Esophagus (tissue), 2 donors: ENCODE data around the gene JOSD1. TPM values are rescaled to one million over a fixed set of nuclear protein-coding genes. Genes with fewer than 3 reads are reported as not detected.
A peak's percentile ranks its signal among the peaks of the same experiment; 100 is the strongest.

Source experiments
- H3K27ac ChIP-seq, 2 donors: one replicate each; pipeline ENCODE4 v1.5.1; 2013; ENCODE audit warnings: low read depth in 2 of 2, mild to moderate bottlenecking in 2 of 2, inconsistent platforms in 1 of 2, low read length in 1 of 2, moderate library complexity in 1 of 2
- H3K27me3 ChIP-seq, 2 donors: one replicate each; pipeline ENCODE4 v1.6.1; 2013; ENCODE audit warnings: low read length in 2 of 2, control low read depth in 1 of 2, mild to moderate bottlenecking in 1 of 2; ENCODE audit not compliant: insufficient read depth in 2 of 2, control insufficient read depth in 1 of 2
- H3K36me3 ChIP-seq, 2 donors: one replicate each; pipeline ENCODE4 v1.6.1; 2013; ENCODE audit warnings: low read length in 1 of 2; ENCODE audit not compliant: control insufficient read depth in 2 of 2, insufficient read depth in 2 of 2
- H3K4me1 ChIP-seq, 2 donors: one replicate each; pipeline ENCODE4 v1.6.1; 2013; ENCODE audit warnings: low read length in 1 of 2; ENCODE audit not compliant: control insufficient read depth in 2 of 2, insufficient read depth in 2 of 2
- H3K4me3 ChIP-seq, 2 donors: one replicate each; pipeline ENCODE4 v1.5.1; 2013; ENCODE audit warnings: low read length in 2 of 2, mild to moderate bottlenecking in 2 of 2, low read depth in 1 of 2, moderate library complexity in 1 of 2
- H3K9me3 ChIP-seq, 2 donors: one replicate each; pipeline ENCODE4 v1.6.1; 2013; ENCODE audit warnings: mild to moderate bottlenecking in 2 of 2, low read depth in 1 of 2, low read length in 1 of 2, moderate library complexity in 1 of 2; ENCODE audit not compliant: control insufficient read depth in 2 of 2, insufficient read depth in 1 of 2
- WGBS, 2 donors: extraction: QIAGEN DNeasy Blood & Tissue Kit; methylation state at CpG; one replicate each; pipeline ENCODE4 v1.1.7; 2013; 5-methylcytosine and 5-hydroxymethylcytosine counted together
- polyA plus RNA-seq, 2 donors: library from polyadenylated mRNA; stranded (reverse); fragments of 200-250 nt; gene quantifications; one replicate each; pipeline ENCODE4 v1.2.3, GENCODE V29; 2013
- donor health status: healthy with polysubstance abuse.
- donor health status: Bipolar disorder and iron deficiency.

JOSD1 gene
- polyA plus RNA-seq, 2 donors = 9.2 to 16.5 TPM

- Histone ChIP-seq H3K27ac (no peak overlapping the region), H3K27me3 (no peaks in the 10 kb centered on the region), H3K4me1 (peaks cover 0 to 7% of the 10 kb centered on the region in 2 donors), H3K4me3 (no peak overlapping the region), H3K36me3 (peaks cover 45 to 72% of the 10 kb centered on the region in 2 donors), H3K9me3 (no peaks in the 10 kb centered on the region)
- WGBS, 2 donors = 94 to 95% methylated on average over 15 of the region's 15 CpGs
Measured at GRCh38 chr22:38727530-38728451, 27.0 kb upstream of the JOSD1 start.

DNA sequence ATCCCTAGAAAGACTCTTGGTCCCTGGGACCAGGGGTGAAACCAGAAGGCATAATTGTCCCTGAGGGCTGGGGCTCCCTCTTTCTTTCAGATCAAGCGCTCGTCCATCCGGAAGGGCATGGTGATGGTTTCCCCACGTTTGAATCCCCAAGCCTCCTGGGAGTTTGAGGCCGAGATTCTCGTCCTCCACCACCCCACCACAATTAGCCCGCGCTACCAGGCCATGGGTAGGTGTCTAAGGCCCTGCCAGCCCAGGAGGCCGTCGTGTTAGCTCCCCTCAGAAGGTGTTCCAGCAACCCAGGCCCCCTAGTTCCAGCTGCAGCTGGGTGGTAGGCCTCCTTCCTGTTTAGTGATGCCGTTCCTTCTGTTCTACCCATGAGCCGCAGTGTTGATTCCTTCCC lies 26.4 kb upstream of the JOSD1 start:
- WGBS, 2 donors = 91 to 93% methylated on average over 12 of the region's 12 CpGs
- Histone ChIP-seq H3K4me3 (no peak overlapping the region), H3K4me1 (peaks cover 0 to 6% of the 10 kb centered on the region in 2 donors), H3K36me3 (peaks cover 49 to 72% of the 10 kb centered on the region in 2 donors), H3K27me3 (no peaks in the 10 kb centered on the region), H3K27ac (no peak overlapping the region), H3K9me3 (no peaks in the 10 kb centered on the region)

DNA sequence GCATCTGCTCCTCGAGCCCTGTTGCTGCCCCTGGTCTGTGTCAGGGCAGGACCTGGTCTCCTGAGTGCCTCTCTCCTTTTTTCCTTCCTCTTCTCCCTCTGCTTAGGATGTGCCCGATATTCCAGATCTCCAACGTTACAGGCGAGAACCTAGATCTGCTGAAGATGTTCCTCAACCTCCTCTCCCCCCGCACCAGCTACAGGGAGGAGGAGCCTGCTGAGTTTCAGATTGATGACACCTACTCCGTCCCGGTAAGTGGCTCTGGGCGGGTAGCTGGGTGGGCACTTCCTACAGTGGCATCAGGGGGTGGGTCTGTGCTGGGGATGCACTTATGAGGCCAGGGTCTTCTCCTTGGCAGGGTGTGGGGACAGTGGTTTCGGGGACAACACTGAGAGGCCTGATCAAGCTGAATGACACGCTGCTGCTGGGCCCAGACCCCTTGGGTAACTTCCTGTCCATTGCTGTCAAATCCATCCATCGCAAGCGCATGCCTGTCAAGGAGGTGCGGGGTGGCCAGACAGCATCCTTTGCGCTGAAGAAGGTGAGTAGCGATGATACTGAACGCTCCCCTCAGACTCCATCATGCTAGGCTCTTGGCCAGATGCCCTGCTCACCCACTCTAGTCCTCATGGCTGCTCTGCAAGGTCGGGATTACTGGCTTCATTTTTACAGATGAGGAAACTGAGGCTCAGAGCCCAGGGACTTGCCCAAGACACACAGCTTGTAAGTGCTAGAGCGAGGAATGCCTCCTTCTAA lies 25.3 kb upstream of the JOSD1 start:
- H3K27ac ChIP-seq = no peak overlapping the region
- no peaks in the 10 kb centered on the region for H3K4me1 ChIP-seq
- no peaks in the 10 kb centered on the region for H3K27me3 ChIP-seq
- no peak overlapping the region for H3K4me3 ChIP-seq
- H3K36me3 ChIP-seq = peaks cover 47 to 71% of the 10 kb centered on the region in 2 donors
- 93 to 94% methylated on average over 18 of the region's 18 CpGs for WGBS, 2 donors
- no peaks in the 10 kb centered on the region for H3K9me3 ChIP-seq

DNA sequence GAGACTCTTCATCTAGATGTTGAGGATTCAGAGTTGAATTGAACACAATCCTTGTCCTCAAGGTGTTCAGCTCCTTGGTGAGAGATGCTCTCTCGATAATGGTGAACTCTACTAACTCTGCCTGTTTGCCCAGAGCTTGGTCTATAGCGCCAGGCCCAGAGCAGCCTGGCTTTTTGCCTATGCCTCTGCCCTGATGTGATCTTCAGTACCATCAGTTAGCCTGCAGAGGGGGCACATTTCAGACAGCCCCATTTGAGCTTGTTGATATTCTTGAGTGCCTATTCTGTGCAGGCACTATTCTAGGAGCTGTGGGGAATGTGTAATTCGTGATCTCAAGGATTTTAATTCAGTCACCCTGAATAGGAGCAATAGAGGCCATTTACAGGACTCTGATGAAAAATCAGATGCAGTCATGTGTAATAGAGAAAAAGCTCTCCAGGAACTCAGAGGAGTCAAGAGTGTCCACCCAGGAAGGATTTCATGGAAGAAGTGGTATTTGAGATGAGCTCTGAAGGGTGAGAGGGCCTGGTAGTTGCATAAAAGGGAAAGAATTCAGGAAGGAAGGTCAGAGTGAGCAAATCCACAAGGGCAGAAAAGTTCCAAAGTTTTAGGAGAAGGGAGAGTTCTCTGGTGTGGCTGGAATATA lies 24.3 kb upstream of the JOSD1 start:
- no peak overlapping the region for H3K4me3 ChIP-seq
- 59 to 69% methylated on average over 3 of the region's 3 CpGs for WGBS, 2 donors
- no peak overlapping the region for H3K27ac ChIP-seq
- H3K36me3 ChIP-seq = peaks cover 39 to 62% of the 10 kb centered on the region in 2 donors
- H3K27me3 ChIP-seq = no peaks in the 10 kb centered on the region
- no peaks in the 10 kb centered on the region for H3K4me1 ChIP-seq
- H3K9me3 ChIP-seq = no peaks in the 10 kb centered on the region

- Histone ChIP-seq H3K27me3 (no peaks in the 10 kb centered on the region), H3K9me3 (no peaks in the 10 kb centered on the region), H3K4me1 (no peaks in the 10 kb centered on the region), H3K36me3 (peaks cover 34 to 54% of the 10 kb centered on the region in 2 donors), H3K4me3 (no peak overlapping the region), H3K27ac (no peak overlapping the region)
- WGBS, 2 donors = 97 to 98% methylated on average over 7 of the region's 7 CpGs
Measured at GRCh38 chr22:38724176-38724575, 23.4 kb upstream of the JOSD1 start.

DNA sequence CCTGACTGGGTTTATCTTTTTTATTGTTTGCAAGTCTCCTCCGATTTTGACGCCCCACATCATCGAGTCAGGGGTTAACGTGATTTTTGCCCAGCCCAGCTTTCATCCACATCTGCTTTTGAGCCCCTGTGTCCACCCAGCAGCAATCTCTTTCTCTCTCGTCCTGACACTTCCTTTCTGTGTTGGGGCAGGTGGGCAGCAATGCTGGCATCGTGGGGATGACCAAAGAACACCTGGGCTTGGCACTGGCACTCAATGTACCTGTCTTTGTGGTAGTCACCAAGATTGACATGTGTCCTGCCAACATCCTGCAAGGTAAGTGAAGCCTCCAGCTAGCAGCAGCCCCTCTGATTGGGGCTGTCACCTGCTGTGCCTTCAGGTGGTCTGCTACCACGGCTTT lies 20.8 kb upstream of the JOSD1 start:
- Histone ChIP-seq H3K4me1 (peaks cover 0 to 2% of the 10 kb centered on the region in 2 donors), H3K9me3 (no peaks in the 10 kb centered on the region), H3K27ac (no peak overlapping the region), H3K4me3 (no peak overlapping the region), H3K27me3 (no peaks in the 10 kb centered on the region), H3K36me3 (peaks cover 22 to 36% of the 10 kb centered on the region in 2 donors)
- 85 to 93% methylated on average over 7 of the region's 7 CpGs for WGBS, 2 donors

DNA sequence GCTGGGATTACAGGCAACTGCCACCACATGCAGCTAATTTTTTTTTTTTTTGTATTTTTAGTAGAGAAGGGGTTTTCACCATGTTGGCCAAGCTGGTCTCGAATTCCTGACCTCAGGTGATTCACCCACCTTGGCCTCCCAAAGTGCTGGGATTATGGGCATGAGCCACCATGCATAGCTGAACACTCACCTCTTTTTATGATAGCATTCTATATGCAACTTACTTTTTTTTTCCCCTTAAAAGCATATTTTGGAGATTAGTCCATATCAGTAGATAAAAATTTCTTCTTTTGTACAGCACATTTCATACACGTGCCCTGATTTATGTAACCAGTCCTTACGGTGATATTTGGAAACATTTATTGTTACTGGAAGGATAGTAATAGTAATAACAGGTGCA lies 19.6 kb upstream of the JOSD1 start:
- no peak overlapping the region for H3K4me3 ChIP-seq
- H3K27ac ChIP-seq = no peak overlapping the region
- no peaks in the 10 kb centered on the region for H3K27me3 ChIP-seq
- H3K36me3 ChIP-seq = peaks cover 24 to 37% of the 10 kb centered on the region in 2 donors
- WGBS, 2 donors = 91 to 92% methylated on average over 3 of the region's 3 CpGs
- no peaks in the 10 kb centered on the region for H3K9me3 ChIP-seq
- peaks cover 1 to 9% of the 10 kb centered on the region in 2 donors for H3K4me1 ChIP-seq

DNA sequence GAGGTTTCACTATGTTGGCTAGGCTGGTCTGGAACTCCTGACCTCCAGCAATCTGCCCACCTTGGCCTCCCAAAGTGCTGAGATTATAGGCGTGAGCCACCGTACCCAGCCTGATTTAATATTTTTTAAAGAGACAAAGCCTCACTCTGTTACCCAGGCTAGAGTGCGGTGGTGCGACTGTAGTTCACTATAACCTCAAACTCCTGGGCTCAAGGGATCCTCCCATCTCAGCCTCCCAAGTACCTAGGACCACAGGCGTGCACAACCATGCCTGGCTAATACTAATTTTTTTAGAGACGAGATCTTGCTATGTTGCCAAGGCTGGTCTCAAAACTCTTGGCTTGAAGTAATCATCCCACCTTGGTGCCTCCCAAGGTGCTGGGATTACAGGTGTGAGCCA lies 18.5 kb upstream of the JOSD1 start:
- Histone ChIP-seq H3K36me3 (peaks cover 19 to 31% of the 10 kb centered on the region in 2 donors), H3K27ac (peak overlapping the region in 1 of 2 donors; percentile 6)
- 88 to 90% methylated on average over 6 of the region's 6 CpGs for WGBS, 2 donors

GRCh38 chr22:38718414-38718813 lies 17.7 kb upstream of the JOSD1 start:
- H3K27ac ChIP-seq = peak overlapping the region in 1 of 2 donors; percentile 59
- peaks cover 5 to 13% of the 10 kb centered on the region in 2 donors for H3K4me1 ChIP-seq
- peaks cover 17 to 26% of the 10 kb centered on the region in 2 donors for H3K36me3 ChIP-seq
- H3K27me3 ChIP-seq = no peaks in the 10 kb centered on the region
- no peak overlapping the region for H3K4me3 ChIP-seq
- WGBS, 2 donors = 20 to 26% methylated on average over 6 of the region's 6 CpGs
- H3K9me3 ChIP-seq = no peaks in the 10 kb centered on the region

More for the DNA sequence above, 18.5 kb upstream of the JOSD1 start:
- Histone ChIP-seq H3K27me3 (no peaks in the 10 kb centered on the region), H3K4me3 (no peak overlapping the region), H3K4me1 (peaks cover 5 to 13% of the 10 kb centered on the region in 2 donors), H3K9me3 (no peaks in the 10 kb centered on the region)
